Keratinocyte (primary cell): ENCODE data around the gene GDAP1L1. TPM values are rescaled to one million over a fixed set of nuclear protein-coding genes. Genes with fewer than 3 reads are reported as not detected.
"Not testable (repeated sequence)": the region's sequence is repeated elsewhere in the genome, so short reads cannot be mapped to it uniquely, and the experiment has no call there.

ENCODE experiments used
- DNase-seq: peaks from one replicate; pipeline ENCODE4 v3.0.0-alpha.2; 2011; ENCODE audit warnings: low read depth, missing footprints, low spot score
- FAIRE-seq: peaks from 2 replicates; lab custom pipeline; 2011; peaks lifted over from hg19 to GRCh38; lab: Jason Lieb, UNC
- H2AFZ ChIP-seq: 2 replicates; pipeline ENCODE4 v1.6.0; 2012; ENCODE audit warnings: low read length, control low read depth, inconsistent platforms; ENCODE audit not compliant: control insufficient read depth
- H3K27ac ChIP-seq: 2 replicates; pipeline ENCODE4 v1.5.1; 2011; ENCODE audit warnings: low read length; ENCODE audit not compliant: control insufficient read depth, insufficient read depth
- H3K27me3 ChIP-seq: 3 replicates; pipeline ENCODE4 v1.6.0; 2011; ENCODE audit warnings: low read length; ENCODE audit not compliant: control insufficient read depth, insufficient read depth; ENCODE audit errors: extremely low read depth
- H3K36me3 ChIP-seq, 2 experiments: 2 replicates in 1 of 2; 3 replicates in 1 of 2; pipeline ENCODE4 v1.5.1; 2011; ENCODE audit warnings: low read length in 2 of 2, mild to moderate bottlenecking in 1 of 2; ENCODE audit not compliant: control insufficient read depth in 2 of 2, insufficient read depth in 2 of 2; ENCODE audit errors: extremely low read depth in 1 of 2
- H3K4me1 ChIP-seq: 3 replicates; pipeline ENCODE4 v1.5.1; 2011; ENCODE audit warnings: low read length; ENCODE audit not compliant: control insufficient read depth, insufficient read depth; ENCODE audit errors: extremely low read depth
- H3K4me2 ChIP-seq: 3 replicates; pipeline ENCODE4 v1.6.0; 2011; ENCODE audit warnings: low read depth, low read length; ENCODE audit not compliant: control insufficient read depth, insufficient read depth; ENCODE audit errors: extremely low read depth
- H3K4me3 ChIP-seq, 3 experiments: fragments of 200-600 bp in 1 of 3; sonication (generic) in 1 of 3; 2 replicates in 2 of 3; 3 replicates in 1 of 3; pipeline ENCODE4 v1.5.1; 2011 to 2016; ENCODE audit warnings: low read length in 3 of 3, mild to moderate bottlenecking in 3 of 3, control low read depth in 2 of 3, inconsistent platforms in 1 of 3, low read depth in 1 of 3, mixed read lengths in 1 of 3, mixed run types in 1 of 3, moderate library complexity in 1 of 3; ENCODE audit not compliant: control insufficient read depth in 2 of 3, insufficient read depth in 2 of 3; ENCODE audit errors: extremely low read depth in 1 of 3
- H3K79me2 ChIP-seq: 2 replicates; pipeline ENCODE4 v1.6.0; 2012; ENCODE audit warnings: low read length; ENCODE audit not compliant: control insufficient read depth, insufficient read depth
- H3K9ac ChIP-seq: 3 replicates; pipeline ENCODE4 v1.6.0; 2011; ENCODE audit warnings: low read length; ENCODE audit not compliant: control insufficient read depth, insufficient read depth; ENCODE audit errors: extremely low read depth
- H3K9me1 ChIP-seq: 3 replicates; pipeline ENCODE4 v1.6.0; 2011; ENCODE audit warnings: low read length; ENCODE audit not compliant: control insufficient read depth, insufficient read depth; ENCODE audit errors: extremely low read depth
- H3K9me3 ChIP-seq: 2 replicates; pipeline ENCODE4 v1.5.1; 2012; ENCODE audit warnings: low read depth, low read length; ENCODE audit not compliant: control insufficient read depth
- H4K20me1 ChIP-seq: 3 replicates; pipeline ENCODE4 v1.6.0; 2011; ENCODE audit warnings: low read length; ENCODE audit not compliant: control insufficient read depth, insufficient read depth; ENCODE audit errors: extremely low read depth
- EZH2 ChIP-seq: IDR thresholded peaks from one replicate; pipeline ENCODE4 v1.6.1; 2012; ENCODE audit warnings: inconsistent platforms, mild to moderate bottlenecking, low read length, moderate library complexity
- dilution Hi-C: fragments of 300-500 bp; cut with MboI; formaldehyde crosslinking; loops from one replicate; pipeline ENCODE4 v1.7.0; 2020; ENCODE audit warnings: low sequenced_read_pairs; ENCODE audit not compliant: extremely low pct_ligation_motif_present
- polyA plus RNA-seq, 5 experiments: library from polyadenylated mRNA; depleted of rRNA in 3 of 5; stranded (reverse) in 3 of 5; stranded (forward) in 1 of 5; unstranded in 1 of 5; fragments of >200 nt; gene quantifications; 1 replicate in 1 of 5; 2 replicates in 3 of 5; 3 replicates in 1 of 5; pipeline versions ENCODE4 v1.2.1 to v1.2.3, GENCODE V29; 2011 to 2012; ENCODE audit warnings: missing spikeins in 2 of 5, low read depth in 1 of 5, low replicate concordance in 1 of 5
- TF ChIP-seq, protein P1 (sequence below), 3 experiments: IDR thresholded peaks in 1 of 3; conservative IDR thresholded peaks in 1 of 3; optimal IDR thresholded peaks in 1 of 3; 2 replicates in 2 of 3; 3 replicates in 1 of 3; pipeline versions ENCODE3 to v1.5.1; 2011; ENCODE audit warnings: low read length in 3 of 3, mild to moderate bottlenecking in 3 of 3, moderate library complexity in 2 of 3, control low read depth in 1 of 3, inconsistent platforms in 1 of 3; ENCODE audit not compliant: insufficient read depth in 2 of 3; ENCODE audit errors: extremely low read depth in 1 of 3

Gene GDAP1L1
- polyA plus RNA-seq, 1 donor (not counting 4 experiments of a cell fraction or from before 2014, with no cell fraction given), result not detected

DNA sequence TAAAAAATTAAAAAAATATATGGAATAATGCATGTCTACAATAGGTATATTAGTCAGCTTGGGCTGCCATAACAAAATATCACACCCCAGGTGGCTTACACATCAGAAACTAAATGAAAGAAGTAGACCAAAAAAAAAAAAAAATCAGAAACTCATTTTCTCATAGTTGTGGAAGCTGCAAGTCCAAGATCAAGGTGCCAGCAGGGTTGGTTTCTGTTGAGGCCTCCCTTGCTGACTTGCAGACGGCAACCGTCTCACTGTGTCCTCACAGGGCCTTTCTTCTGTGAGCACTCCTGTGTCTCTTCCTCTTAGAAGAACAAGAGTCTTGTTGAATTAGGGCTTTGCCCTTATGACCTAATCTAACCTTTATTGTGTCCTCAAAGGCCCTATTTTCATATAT lies 11.4 kb upstream of the GDAP1L1 start:
- DNase-seq (no peak), FAIRE-seq (no peak)
- TF ChIP-seq, protein P1, sequence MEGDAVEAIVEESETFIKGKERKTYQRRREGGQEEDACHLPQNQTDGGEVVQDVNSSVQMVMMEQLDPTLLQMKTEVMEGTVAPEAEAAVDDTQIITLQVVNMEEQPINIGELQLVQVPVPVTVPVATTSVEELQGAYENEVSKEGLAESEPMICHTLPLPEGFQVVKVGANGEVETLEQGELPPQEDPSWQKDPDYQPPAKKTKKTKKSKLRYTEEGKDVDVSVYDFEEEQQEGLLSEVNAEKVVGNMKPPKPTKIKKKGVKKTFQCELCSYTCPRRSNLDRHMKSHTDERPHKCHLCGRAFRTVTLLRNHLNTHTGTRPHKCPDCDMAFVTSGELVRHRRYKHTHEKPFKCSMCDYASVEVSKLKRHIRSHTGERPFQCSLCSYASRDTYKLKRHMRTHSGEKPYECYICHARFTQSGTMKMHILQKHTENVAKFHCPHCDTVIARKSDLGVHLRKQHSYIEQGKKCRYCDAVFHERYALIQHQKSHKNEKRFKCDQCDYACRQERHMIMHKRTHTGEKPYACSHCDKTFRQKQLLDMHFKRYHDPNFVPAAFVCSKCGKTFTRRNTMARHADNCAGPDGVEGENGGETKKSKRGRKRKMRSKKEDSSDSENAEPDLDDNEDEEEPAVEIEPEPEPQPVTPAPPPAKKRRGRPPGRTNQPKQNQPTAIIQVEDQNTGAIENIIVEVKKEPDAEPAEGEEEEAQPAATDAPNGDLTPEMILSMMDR (optimal IDR thresholded peaks at IDR 0.05 in 1 of 3, IDR thresholded peaks at IDR 0.05 in 1 of 3, conservative IDR thresholded peaks at IDR 0.05 in 1 of 3; ENCODE audit: extremely low read depth in 1 of 3, insufficient read depth in 2 of 3, low read length in 3 of 3), result no peak
- no peak for TF ChIP-seq EZH2
- Histone ChIP-seq H3K9ac (no peak overlapping the region), H3K27me3 (no peaks in the 10 kb centered on the region), H2AFZ (no peak overlapping the region), H3K4me3 (no peak overlapping the region), H3K4me1 (no peaks in the 10 kb centered on the region), H3K9me1 (no peaks in the 10 kb centered on the region), H3K4me2 (no peak overlapping the region), H3K9me3 (no peaks in the 10 kb centered on the region), H4K20me1 (no peaks in the 10 kb centered on the region), H3K79me2 (no peaks in the 10 kb centered on the region), H3K36me3 (no peaks in the 10 kb centered on the region), H3K27ac (no peak overlapping the region)
- dilution Hi-C loops, result no loop called here

DNA sequence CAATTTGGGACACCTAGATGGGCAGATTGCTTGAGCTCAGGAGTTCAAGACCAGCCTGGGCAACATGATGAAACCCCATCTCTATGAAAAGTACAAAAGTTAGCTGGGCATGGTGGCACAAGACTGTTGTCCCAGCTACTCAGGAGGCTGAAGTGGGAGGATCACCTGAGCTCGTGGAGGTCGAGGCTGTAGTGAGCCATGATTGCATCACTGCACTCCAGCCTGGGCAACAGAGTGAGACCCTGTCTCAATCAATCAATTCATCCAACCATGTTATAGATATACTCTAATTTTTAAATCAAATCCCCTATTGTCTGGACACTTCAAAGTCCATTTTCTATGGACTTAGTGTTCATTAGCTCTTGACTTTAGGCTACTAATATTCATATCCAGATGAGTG lies 10.3 kb upstream of the GDAP1L1 start:
- H3K27ac ChIP-seq, FAIRE-seq, H2AFZ ChIP-seq, H3K4me2 ChIP-seq, H3K4me3 ChIP-seq, H3K36me3 ChIP-seq, H3K4me1 ChIP-seq, H3K79me2 ChIP-seq, dilution Hi-C loops, DNase-seq, H3K9me1 ChIP-seq, H3K9ac ChIP-seq, H3K27me3 ChIP-seq, H3K9me3 ChIP-seq, H4K20me1 ChIP-seq: not testable (repeated sequence)

DNA sequence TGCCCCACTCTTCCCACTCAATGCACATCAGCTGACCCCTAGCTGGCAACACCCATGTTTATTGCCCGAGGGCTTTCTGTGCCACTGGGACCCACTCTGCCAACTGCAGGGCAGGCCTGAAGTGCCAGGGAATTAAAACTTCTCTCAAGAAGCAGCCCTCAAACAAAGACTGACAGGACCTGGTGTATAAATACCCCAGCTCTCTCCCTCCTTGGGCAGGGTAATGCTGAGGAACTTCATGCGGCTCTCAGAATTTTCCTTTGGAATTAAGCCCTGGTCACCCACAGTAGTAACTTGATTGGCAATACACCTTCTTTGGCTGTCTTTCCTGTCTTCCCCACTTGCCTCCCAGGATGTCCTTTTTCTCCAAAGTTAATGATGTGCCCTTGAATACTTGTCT lies 5.3 kb upstream of the GDAP1L1 start:
- Histone ChIP-seq H3K27ac (no peak overlapping the region), H3K4me1 (no peaks in the 10 kb centered on the region), H3K9ac (no peak overlapping the region), H2AFZ (no peak overlapping the region), H3K4me3 (no peak overlapping the region), H4K20me1 (no peaks in the 10 kb centered on the region), H3K9me3 (no peaks in the 10 kb centered on the region), H3K36me3 (no peaks in the 10 kb centered on the region), H3K27me3 (peaks cover 10% of the 10 kb centered on the region), H3K4me2 (no peak overlapping the region), H3K79me2 (no peaks in the 10 kb centered on the region), H3K9me1 (no peaks in the 10 kb centered on the region)
- TF ChIP-seq EZH2, result no peak
- TF ChIP-seq, protein P1 (optimal IDR thresholded peaks at IDR 0.05 in 1 of 3, IDR thresholded peaks at IDR 0.05 in 1 of 3, conservative IDR thresholded peaks at IDR 0.05 in 1 of 3; ENCODE audit: extremely low read depth in 1 of 3, insufficient read depth in 2 of 3, low read length in 3 of 3), result no peak
- dilution Hi-C loops, result no loop called here
- FAIRE-seq (no peak), DNase-seq (no peak)
